Ovary (tissue), 9 donors: ENCODE data around the gene CPNE9. TPM values are rescaled to one million over a fixed set of nuclear protein-coding genes. Genes with fewer than 3 reads are reported as not detected.

ENCODE experiments used
- DNase-seq, 5 donors: peaks; one replicate each; pipeline ENCODE4 v3.0.0-alpha.2; 2019 to 2020
- H3K27ac ChIP-seq, 2 donors: fragments of 200-600 bp; one replicate each; pipeline versions ENCODE4 v1.5.1 to v1.8.0; 2019 to 2022
- H3K27me3 ChIP-seq: fragments of 200-600 bp; one replicate; pipeline ENCODE4 v1.8.0; 2022
- H3K36me3 ChIP-seq: fragments of 200-600 bp; sonication (generic); one replicate; pipeline ENCODE4 v1.5.1; 2019
- H3K4me1 ChIP-seq: one replicate; pipeline ENCODE4 v1.8.1; 2013; ENCODE audit warnings: mild to moderate bottlenecking, moderate library complexity; ENCODE audit not compliant: insufficient read depth
- H3K4me3 ChIP-seq: fragments of 200-600 bp; sonication (generic); one replicate; pipeline ENCODE4 v1.5.1; 2017
- H3K9me3 ChIP-seq, 2 donors: fragments of 200-600 bp in 1 of 2; sonication (generic) in 1 of 2; one replicate each; pipeline versions ENCODE4 v1.5.1 to v1.8.1; 2013 to 2019; ENCODE audit warnings: mild to moderate bottlenecking in 1 of 2, moderate library complexity in 1 of 2
- CTCF ChIP-seq, 3 donors: fragments of 450-650 bp in 2 of 3; fragments of 200-600 bp in 1 of 3; IDR thresholded peaks; one replicate each; pipeline versions ENCODE4 v1.5.1 to v1.8.0; 2016 to 2022; ENCODE audit warnings: antibody characterized with exemption in 3 of 3, mild to moderate bottlenecking in 1 of 3
- EP300 ChIP-seq: sonication (generic); formaldehyde crosslinking; IDR thresholded peaks from one replicate; pipeline ENCODE4 v1.6.1; 2017; ENCODE audit warnings: antibody characterized with exemption
- POLR2A ChIP-seq: fragments of 450-650 bp; IDR thresholded peaks from one replicate; pipeline ENCODE4 v1.6.1; 2017; ENCODE audit warnings: antibody characterized with exemption, mild to moderate bottlenecking, moderate library complexity
- WGBS, 3 donors: extraction: QIAGEN DNeasy Blood & Tissue Kit in 1 of 3; methylation state at CpG; one replicate each; pipeline versions ENCODE4 v1.1.5 to v1.1.7; 2013 to 2017; 5-methylcytosine and 5-hydroxymethylcytosine counted together
- intact Hi-C, 4 donors: fragments of 100-400 bp; cut with DNase I; formaldehyde crosslinking; loops; one replicate each; pipeline versions ENCODE4 v1.11.0 to v1.15.1; 2022 to 2023
- polyA plus RNA-seq, 2 donors: library from polyadenylated mRNA; stranded (reverse); fragments of 200-250 nt in 1 of 2; fragments of 350-450 nt in 1 of 2; fragmentation: Illumina TruSeq in 1 of 2; extraction: RNeasy Lipid Tissue Mini Kit (QIAGEN cat#74804) in 1 of 2; gene quantifications; one replicate each; pipeline ENCODE4 v1.2.3, GENCODE V29; 2013 to 2014
- total RNA-seq, 7 donors: library from RNA; depleted of rRNA in 2 of 7; stranded (reverse); fragments of >200 nt in 2 of 7; fragmentation: NEBNext Ultra II Directional in 3 of 7; extraction: Animal tissue kit (Norgen Biotek cat#: 25700) in 3 of 7; gene quantifications; one replicate each; pipeline versions ENCODE4 v1.1.0 to v1.2.4, GENCODE V29; 2016 to 2023
- donor health status: DM: no; HTN: no; CAD: no; lungs with moderate emphysema.
- donor health status: DM: no; HTN: no; CAD: no.
- donor health status: Bipolar disorder and iron deficiency.
- donor health status: DM: yes; HTN: yes; CAD: no.
- donor health status: DM: no; HTN: no; CAD: no.
- donor health status: DM: yes; HTN: yes; CAD: no.

The CPNE9 gene
- total and polyA plus RNA-seq, 9 donors = 0.07 TPM; not detected in 8

GRCh38 chr3:9703240-9703639 is 393 bp upstream of the CPNE9 start:
- intact Hi-C loops = no loop called here
- DNase-seq = no peak
- Histone ChIP-seq H3K27me3 (no peaks in the 10 kb centered on the region), H3K36me3 (no peaks in the 10 kb centered on the region), H3K27ac (no peak overlapping the region), H3K4me3 (no peak overlapping the region), H3K4me1 (peaks cover 6% of the 10 kb centered on the region), H3K9me3 (no peaks in the 10 kb centered on the region)
- TF ChIP-seq POLR2A (no peak), CTCF (IDR thresholded peaks at IDR 0.05) (no peak), EP300 (no peak)
- 74 to 84% (median 80%) methylated on average over 4 of the region's 4 CpGs for WGBS, 3 donors

- H3K36me3 ChIP-seq = no peaks in the 10 kb centered on the region
- no peak for TF ChIP-seq EP300
- TF ChIP-seq POLR2A = no peak
- no peak for TF ChIP-seq CTCF (IDR thresholded peaks at IDR 0.05)
- H3K4me3 ChIP-seq = no peak overlapping the region
- H3K4me1 ChIP-seq = peaks cover 6% of the 10 kb centered on the region
- no peak overlapping the region for H3K27ac ChIP-seq
- no peaks in the 10 kb centered on the region for H3K27me3 ChIP-seq
- intact Hi-C loops = no loop called here
- WGBS, 3 donors = 1% methylated on average over 42 to 62 of the region's 62 CpGs
- no peaks in the 10 kb centered on the region for H3K9me3 ChIP-seq
- peak in 3 of 5 donors; percentile 34 to 61 (median 52) for DNase-seq
These were observed 1.0 kb downstream of the CPNE9 start for GRCh38 chr3:9704347-9705322.

GRCh38 chr3:9710174-9710739 is 6.6 kb downstream of the CPNE9 start:
- WGBS, 3 donors = 71 to 85% (median 79%) methylated on average over 3 of the region's 3 CpGs
- no peak overlapping the region for H3K27ac ChIP-seq
- intact Hi-C loops = no loop called here
- H3K4me1 ChIP-seq = no peaks in the 10 kb centered on the region
- no peaks in the 10 kb centered on the region for H3K9me3 ChIP-seq
- no peak overlapping the region for H3K4me3 ChIP-seq
- H3K27me3 ChIP-seq = no peaks in the 10 kb centered on the region
- no peaks in the 10 kb centered on the region for H3K36me3 ChIP-seq
- no peak for TF ChIP-seq EP300
- no peak for TF ChIP-seq CTCF (IDR thresholded peaks at IDR 0.05)
- TF ChIP-seq POLR2A = no peak
- DNase-seq = no peak

GRCh38 chr3:9712415-9712814 is 8.8 kb downstream of the CPNE9 start:
- Histone ChIP-seq H3K4me1 (no peaks in the 10 kb centered on the region), H3K4me3 (no peak overlapping the region), H3K27me3 (no peaks in the 10 kb centered on the region), H3K36me3 (no peaks in the 10 kb centered on the region), H3K27ac (no peak overlapping the region), H3K9me3 (no peaks in the 10 kb centered on the region)
- DNase-seq = no peak
- WGBS, 3 donors = 85 to 97% (median 91%) methylated on average over 2 of the region's 2 CpGs
- TF ChIP-seq CTCF (IDR thresholded peaks at IDR 0.05) = no peak
- no peak for TF ChIP-seq POLR2A
- no peak for TF ChIP-seq EP300
- intact Hi-C loops = no loop called here
